ENCODE results near the gene PRMT3.
"Not testable (repeated sequence)": the region's sequence is repeated elsewhere in the genome, so short reads cannot be mapped to it uniquely, and the experiment has no call there.

The PRMT3 gene

GRCh38 chr11:20522536-20522935 is 135.0 kb downstream of the PRMT3 start:
- DNase-seq: no peak

- DNase-seq: no peak
Measured at GRCh38 chr11:20529757-20530156, 142.2 kb downstream of the PRMT3 start.

GRCh38 chr11:20530942-20531703 is 143.6 kb downstream of the PRMT3 start:
- DNase-seq: no peak

GRCh38 chr11:20535271-20535881 is 147.9 kb downstream of the PRMT3 start:
- DNase-seq: no peak

- DNase-seq: no peak
Measured at GRCh38 chr11:20536365-20536764, 148.8 kb downstream of the PRMT3 start.

- DNase-seq: no peak
Measured at GRCh38 chr11:20536784-20537183, 149.3 kb downstream of the PRMT3 start.

- DNase-seq: no peak
Measured at GRCh38 chr11:20541503-20541902, 154.0 kb downstream of the PRMT3 start.

- DNase-seq: no peak
Measured at GRCh38 chr11:20544603-20545237, 157.2 kb downstream of the PRMT3 start.

- no peak for DNase-seq
Measured at GRCh38 chr11:20547411-20547810, 159.9 kb downstream of the PRMT3 start.

- no peak for DNase-seq
Measured at GRCh38 chr11:20551096-20551495, 163.6 kb downstream of the PRMT3 start.

GRCh38 chr11:20555783-20556182 is 168.3 kb downstream of the PRMT3 start:
- DNase-seq: no peak

GRCh38 chr11:20556396-20556795 is 168.9 kb downstream of the PRMT3 start:
- not testable (repeated sequence) for DNase-seq

GRCh38 chr11:20558741-20559140 is 171.2 kb downstream of the PRMT3 start:
- DNase-seq: no peak

Data from stimulated activated CD4-positive, alpha-beta T cell treated with anti-CD3 and anti-CD28 coated beads, Interleukin-4, amount 100 ng/mL, for 24 hours (primary cell).